IPS DF 6.9 (cell line): Measurements from ENCODE around the gene REL.
"Not testable (repeated sequence)": the region's sequence is repeated elsewhere in the genome, so short reads cannot be mapped to it uniquely, and the experiment has no call there.

ENCODE experiments used
- DNase-seq: peaks from one replicate; pipeline ENCODE4 v3.0.0-alpha.2; 2013; ENCODE audit warnings: low read depth, low spot score
- H3K27ac ChIP-seq: one replicate; pipeline ENCODE4 v1.5.1; 2013; ENCODE audit warnings: low read length, control low read depth
- H3K27me3 ChIP-seq: 2 replicates; pipeline ENCODE4 v1.6.1; 2013; ENCODE audit warnings: mild to moderate bottlenecking, low read length; ENCODE audit not compliant: control insufficient read depth, insufficient read depth
- H3K36me3 ChIP-seq: 2 replicates; pipeline ENCODE4 v1.6.1; 2013; ENCODE audit warnings: low read length; ENCODE audit not compliant: control insufficient read depth, insufficient read depth
- H3K4me1 ChIP-seq: 2 replicates; pipeline ENCODE4 v1.6.1; 2013; ENCODE audit warnings: low read length; ENCODE audit not compliant: control insufficient read depth, insufficient read depth
- H3K4me3 ChIP-seq: 2 replicates; pipeline ENCODE4 v1.5.1; 2013; ENCODE audit warnings: mild to moderate bottlenecking, low read length
- H3K9me3 ChIP-seq: 2 replicates; pipeline ENCODE4 v1.6.1; 2013; ENCODE audit warnings: low read length, inconsistent platforms; ENCODE audit not compliant: control insufficient read depth, insufficient read depth
- WGBS: extraction: QIAGEN DNeasy Blood & Tissue Kit; methylation state at CpG from one replicate; pipeline ENCODE4 v1.1.7; 2013; ENCODE audit warnings: mixed read lengths, missing lambda C conversion rate; ENCODE audit not compliant: insufficient read length, insufficient coverage; 5-methylcytosine and 5-hydroxymethylcytosine counted together

The REL gene

GRCh38 chr2:60885683-60886082, 4.3 kb downstream of the REL start:
- Histone ChIP-seq H3K36me3 (no peaks in the 10 kb centered on the region), H3K4me1 (peaks cover 2% of the 10 kb centered on the region; the same call in 1 of the 2 replicates), H3K4me3 (no peak overlapping the region), H3K9me3 (no peaks in the 10 kb centered on the region), H3K27me3 (no peaks in the 10 kb centered on the region), H3K27ac (no peak overlapping the region)
- DNase-seq: no peak
- no CpG with 5 or more reads among the region's 2 CpGs for WGBS

GRCh38 chr2:60886991-60887390, 5.6 kb downstream of the REL start:
- WGBS: no CpG with 5 or more reads among the region's 3 CpGs
- no peak for DNase-seq
- no peaks in the 10 kb centered on the region for H3K9me3 ChIP-seq
- H3K27me3 ChIP-seq: no peaks in the 10 kb centered on the region
- H3K4me3 ChIP-seq: no peak overlapping the region
- peaks cover 2% of the 10 kb centered on the region; the same call in 1 of the 2 replicates for H3K4me1 ChIP-seq
- no peak overlapping the region for H3K27ac ChIP-seq
- no peaks in the 10 kb centered on the region for H3K36me3 ChIP-seq

GRCh38 chr2:60888853-60889252, 7.5 kb downstream of the REL start:
- no peaks in the 10 kb centered on the region for H3K4me1 ChIP-seq
- WGBS: no CpG with 5 or more reads among the region's 2 CpGs
- no peaks in the 10 kb centered on the region for H3K27me3 ChIP-seq
- no peak for DNase-seq
- H3K27ac ChIP-seq: no peak overlapping the region
- no peaks in the 10 kb centered on the region for H3K36me3 ChIP-seq
- H3K4me3 ChIP-seq: no peak overlapping the region
- H3K9me3 ChIP-seq: no peaks in the 10 kb centered on the region

GRCh38 chr2:60889581-60890392, 8.4 kb downstream of the REL start:
- no CpG with 5 or more reads among the region's 7 CpGs for WGBS
- not testable (repeated sequence) for H3K27me3 ChIP-seq, H3K36me3 ChIP-seq, H3K9me3 ChIP-seq, DNase-seq, H3K27ac ChIP-seq, H3K4me1 ChIP-seq, H3K4me3 ChIP-seq

GRCh38 chr2:60890393-60890707, 9.0 kb downstream of the REL start:
- Histone ChIP-seq H3K27me3 (no peaks in the 10 kb centered on the region), H3K36me3 (no peaks in the 10 kb centered on the region), H3K4me1 (no peaks in the 10 kb centered on the region), H3K4me3 (no peak overlapping the region), H3K9me3 (no peaks in the 10 kb centered on the region), H3K27ac (no peak overlapping the region)
- no peak for DNase-seq
- WGBS: no CpG with 5 or more reads among the region's 1 CpG

- no CpG with 5 or more reads among the region's 3 CpGs for WGBS
- H3K27me3 ChIP-seq: no peaks in the 10 kb centered on the region
- H3K9me3 ChIP-seq: no peaks in the 10 kb centered on the region
- no peaks in the 10 kb centered on the region for H3K36me3 ChIP-seq
- no peak for DNase-seq
- no peaks in the 10 kb centered on the region for H3K4me1 ChIP-seq
- no peak overlapping the region for H3K4me3 ChIP-seq
- H3K27ac ChIP-seq: no peak overlapping the region
These were observed 9.8 kb downstream of the REL start for GRCh38 chr2:60891180-60891579.

GRCh38 chr2:60898567-60898966, 17.2 kb downstream of the REL start:
- H3K27ac ChIP-seq: no peak overlapping the region
- no peaks in the 10 kb centered on the region for H3K9me3 ChIP-seq
- no peaks in the 10 kb centered on the region for H3K27me3 ChIP-seq
- no CpG with 5 or more reads among the region's 1 CpG for WGBS
- H3K36me3 ChIP-seq: no peaks in the 10 kb centered on the region
- DNase-seq: no peak
- H3K4me1 ChIP-seq: no peaks in the 10 kb centered on the region
- H3K4me3 ChIP-seq: no peak overlapping the region

GRCh38 chr2:60899230-60899891, 18.0 kb downstream of the REL start:
- no peak for DNase-seq
- Histone ChIP-seq H3K27me3 (no peaks in the 10 kb centered on the region), H3K36me3 (no peaks in the 10 kb centered on the region), H3K4me3 (no peak overlapping the region), H3K4me1 (no peaks in the 10 kb centered on the region), H3K27ac (no peak overlapping the region), H3K9me3 (no peaks in the 10 kb centered on the region)
- no CpG with 5 or more reads among the region's 6 CpGs for WGBS

GRCh38 chr2:60899892-60900249, 18.5 kb downstream of the REL start:
- no peaks in the 10 kb centered on the region for H3K27me3 ChIP-seq
- H3K4me1 ChIP-seq: no peaks in the 10 kb centered on the region
- no CpG with 5 or more reads among the region's 1 CpG for WGBS
- H3K4me3 ChIP-seq: no peak overlapping the region
- no peaks in the 10 kb centered on the region for H3K36me3 ChIP-seq
- no peaks in the 10 kb centered on the region for H3K9me3 ChIP-seq
- H3K27ac ChIP-seq: no peak overlapping the region
- no peak for DNase-seq

- H3K4me3 ChIP-seq, DNase-seq, H3K9me3 ChIP-seq, H3K27ac ChIP-seq, H3K27me3 ChIP-seq, H3K36me3 ChIP-seq, H3K4me1 ChIP-seq: not testable (repeated sequence)
- no CpG with 5 or more reads among the region's 6 CpGs for WGBS
These were observed 19.9 kb downstream of the REL start for GRCh38 chr2:60901296-60901695.

GRCh38 chr2:60905867-60906266, 24.5 kb downstream of the REL start:
- H3K27me3 ChIP-seq, H3K4me1 ChIP-seq, H3K36me3 ChIP-seq, H3K9me3 ChIP-seq, H3K27ac ChIP-seq, H3K4me3 ChIP-seq, DNase-seq: not testable (repeated sequence)
- WGBS: no CpG with 5 or more reads among the region's 5 CpGs
